GM18861 (cell line): Measurements from ENCODE around the gene SNX13.

Source experiments
- ATAC-seq: cut with Tn5 transposase; IDR thresholded peaks from one replicate; pipeline ENCODE4 v1.9.1; 2021; ENCODE audit not compliant: unreplicated experiment

SNX13 gene

GRCh38 chr7:17948526-17949238, 8.4 kb upstream of the SNX13 start:
- ATAC-seq: no peak

- no peak for ATAC-seq
Observed at GRCh38 chr7:17947620-17948019, 7.3 kb upstream of the SNX13 start.

GRCh38 chr7:17946591-17946990, 6.3 kb upstream of the SNX13 start:
- peak; percentile 71 for ATAC-seq

- ATAC-seq: no peak
Observed at GRCh38 chr7:17944720-17945119, 4.4 kb upstream of the SNX13 start.

DNA sequence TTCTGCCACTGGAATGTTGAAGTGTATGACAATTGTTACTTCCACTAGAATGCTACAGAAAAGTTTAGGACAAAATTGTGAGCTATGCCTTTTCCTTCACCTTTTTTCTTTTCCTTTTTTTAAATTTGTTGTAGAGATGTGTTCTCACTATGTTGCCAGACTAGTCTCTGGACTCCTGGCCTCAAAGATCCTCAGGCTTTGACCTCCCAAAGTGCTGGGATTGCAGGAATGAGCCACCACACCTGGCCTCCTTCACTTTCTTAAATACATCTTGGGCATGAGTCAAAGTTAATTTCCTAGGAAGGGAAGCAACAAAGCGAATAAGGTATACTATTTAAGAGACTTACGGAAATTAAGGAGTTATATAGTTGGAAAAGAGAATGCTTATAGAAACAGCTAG, 2.7 kb upstream of the SNX13 start:
- no peak for ATAC-seq

DNA sequence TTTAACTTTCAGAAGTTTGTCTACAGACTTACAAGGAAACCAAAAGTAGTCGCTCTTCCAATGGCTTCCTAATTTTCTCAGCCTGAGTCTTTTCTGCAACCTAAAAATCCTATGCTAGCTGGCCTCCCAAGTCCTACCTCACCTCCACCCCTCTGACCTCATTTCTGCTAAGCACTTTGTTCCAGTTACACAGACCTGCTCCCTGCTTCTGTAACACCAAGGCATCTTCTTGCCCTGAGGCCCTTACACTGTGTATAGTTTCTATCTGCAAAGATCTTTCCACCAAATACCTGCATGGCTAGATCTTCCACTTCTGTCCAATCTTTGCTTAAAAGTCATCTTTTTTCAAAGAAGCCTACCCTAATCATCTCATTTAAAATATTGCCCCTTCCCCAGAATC, 1.9 kb upstream of the SNX13 start:
- no peak for ATAC-seq

DNA sequence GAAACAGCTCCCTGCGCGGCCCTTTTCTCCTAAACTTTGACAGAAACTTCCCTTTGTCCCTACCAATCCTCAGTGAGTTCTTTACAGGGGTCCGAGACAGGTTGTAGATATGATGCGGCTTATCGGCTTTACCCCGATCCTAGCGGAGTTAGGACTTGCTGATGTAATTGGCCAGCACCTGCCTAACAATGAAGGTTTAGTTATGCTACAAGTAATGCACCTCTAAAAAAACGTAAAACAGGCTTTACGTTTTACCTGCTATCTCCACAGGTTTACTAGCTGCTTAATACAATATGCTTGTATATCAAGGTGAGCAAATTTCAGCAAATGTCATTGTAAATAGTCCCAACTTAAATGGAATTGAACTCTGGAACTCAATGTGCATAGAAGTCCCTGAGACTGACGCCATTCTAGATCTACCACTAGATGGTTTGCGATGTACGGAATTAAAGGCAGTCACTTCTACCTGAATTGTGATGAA, 697 bp upstream of the SNX13 start:
- ATAC-seq: no peak

DNA sequence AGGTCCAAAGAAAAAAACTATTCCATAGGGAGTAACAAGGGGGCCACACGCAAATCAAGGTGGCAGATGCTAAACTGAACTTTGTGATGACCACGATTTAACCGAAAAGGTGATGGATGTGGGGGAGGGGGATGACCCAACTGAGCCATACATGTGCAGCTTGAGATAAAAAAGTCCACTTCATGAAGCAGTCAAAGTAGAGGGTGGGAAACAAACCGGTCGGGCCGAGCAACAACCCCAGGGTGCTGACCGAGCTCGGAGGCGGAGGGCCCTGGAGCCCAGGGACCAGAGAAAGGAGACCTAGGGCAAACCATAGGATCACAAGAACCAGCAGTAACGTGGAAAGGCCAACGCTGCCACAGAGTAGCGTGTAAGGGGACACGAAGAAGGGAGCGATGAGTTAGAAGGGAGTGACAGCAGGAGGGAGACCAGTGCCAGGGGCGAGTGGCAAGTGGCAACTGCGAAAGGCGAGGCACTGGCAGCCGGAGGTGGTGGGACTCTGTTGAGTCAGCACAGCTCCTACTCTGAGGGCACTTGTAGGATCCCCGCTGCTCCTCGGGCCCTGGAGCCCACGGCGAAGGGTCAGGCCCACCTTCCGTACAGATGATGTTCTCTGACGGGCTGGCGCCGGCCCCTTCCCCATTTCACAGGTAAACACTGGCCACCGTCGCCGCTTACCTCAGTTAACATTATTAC, 540 bp downstream of the SNX13 start:
- peak; percentile 20 for ATAC-seq

- no peak for ATAC-seq
Observed at GRCh38 chr7:17939211-17939605, 1.1 kb downstream of the SNX13 start.

- ATAC-seq: no peak
Observed at GRCh38 chr7:17937506-17938120, 2.7 kb downstream of the SNX13 start.

- no peak for ATAC-seq
Observed at GRCh38 chr7:17936321-17936720, 4.0 kb downstream of the SNX13 start.

GRCh38 chr7:17934612-17935240, 5.6 kb downstream of the SNX13 start:
- no peak for ATAC-seq

- no peak for ATAC-seq
Observed at GRCh38 chr7:17934094-17934493, 6.2 kb downstream of the SNX13 start.

GRCh38 chr7:17932770-17933169, 7.5 kb downstream of the SNX13 start:
- ATAC-seq: no peak

GRCh38 chr7:17931069-17931468, 9.2 kb downstream of the SNX13 start:
- ATAC-seq: no peak

GRCh38 chr7:17930546-17930945, 9.7 kb downstream of the SNX13 start:
- ATAC-seq: no peak

- ATAC-seq: no peak
Observed at GRCh38 chr7:17929647-17930395, 10.5 kb downstream of the SNX13 start.

DNA sequence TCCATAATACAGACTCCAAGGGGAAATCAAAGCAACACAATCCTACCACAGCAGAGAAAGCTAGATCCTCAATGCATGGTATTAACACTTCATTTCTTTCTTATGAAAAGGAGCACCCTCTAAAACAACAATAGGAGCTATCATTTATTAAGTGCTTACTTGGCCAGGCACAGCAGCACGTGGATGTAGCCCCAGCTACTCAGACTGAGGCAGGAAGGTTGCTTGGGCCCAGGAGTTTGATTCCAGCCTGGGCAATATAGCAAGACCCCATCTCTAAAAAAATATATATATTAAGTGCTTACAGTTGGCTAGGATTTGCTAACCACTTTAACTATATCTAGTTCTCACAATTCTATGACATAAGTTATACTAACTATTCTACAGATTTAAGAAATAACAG, 12.2 kb downstream of the SNX13 start:
- ATAC-seq: no peak

DNA sequence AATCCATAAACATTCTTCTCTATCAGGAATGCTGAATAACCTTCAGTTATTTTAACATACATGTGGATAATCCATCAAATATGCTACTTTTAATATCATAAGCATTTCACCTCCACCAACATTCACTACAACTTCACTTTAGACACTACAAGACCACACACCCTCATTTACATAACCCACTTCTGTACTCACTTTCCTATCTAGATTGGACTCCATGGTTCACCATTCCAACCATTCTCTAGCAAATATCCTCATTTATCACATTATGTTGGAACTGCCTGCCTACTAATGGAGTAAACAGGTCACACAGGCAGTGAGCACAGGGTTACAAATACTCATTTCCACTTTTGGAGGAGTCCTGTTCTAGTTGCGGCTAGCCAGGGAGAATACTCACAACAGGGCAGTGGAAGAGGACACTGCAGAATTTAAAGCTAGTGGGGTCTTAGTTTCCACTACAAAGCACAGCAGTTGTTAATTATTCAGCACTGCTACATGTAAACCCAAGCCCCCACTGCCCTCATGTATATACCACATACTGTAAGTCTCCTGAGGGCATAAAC, 18.4 kb downstream of the SNX13 start:
- ATAC-seq: no peak

DNA sequence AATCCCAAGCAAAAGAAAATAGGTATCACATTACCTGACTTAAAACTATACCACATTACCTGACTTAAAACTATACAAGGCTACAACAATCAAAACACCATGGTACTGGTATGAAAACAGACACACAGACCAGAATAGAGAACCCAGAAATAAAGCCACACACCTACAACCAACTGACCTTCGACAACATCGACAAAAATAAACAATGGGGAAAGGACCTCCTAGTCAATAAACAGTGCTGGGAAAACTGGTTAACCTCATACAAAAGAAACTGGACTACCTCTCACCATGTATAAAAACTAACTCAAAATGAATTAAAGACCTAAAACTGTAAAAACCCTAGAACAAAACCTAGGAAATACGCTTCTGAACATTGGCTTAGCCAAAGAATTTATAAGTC, 22.5 kb downstream of the SNX13 start:
- ATAC-seq: no peak

GRCh38 chr7:17916786-17917185, 23.5 kb downstream of the SNX13 start:
- ATAC-seq: no peak
